HEK293 (cell line): ENCODE measurements around the gene MAPT.
A peak's percentile ranks its signal among the peaks of the same experiment; 100 is the strongest.

Source experiments
- CTCF ChIA-PET: fragments of 350-600 bp; formaldehyde crosslinking; extraction: SDS; loops from one replicate; lab custom pipeline; 2021; ENCODE audit warnings: antibody characterized with exemption; lab: Yijun Ruan, JAX
- POLR2A ChIA-PET: fragments of 300-600 bp; formaldehyde crosslinking; extraction: SDS; loops from one replicate; lab custom pipeline; 2020; ENCODE audit warnings: antibody characterized with exemption, inconsistent platforms; lab: Yijun Ruan, JAX
- H3K27ac ChIP-seq: fragments of 200-500 bp; sonication (Bioruptor generic); 2 replicates; pipeline ENCODE4 v1.5.1; 2014; ENCODE audit warnings: low read depth, low read length, control low read depth, inconsistent platforms; ENCODE audit errors: extremely low read depth
- H3K36me3 ChIP-seq, 2 experiments: fragments of 200-500 bp in 1 of 2; sonication (Bioruptor generic) in 1 of 2; 1 replicate in 1 of 2; 2 replicates in 1 of 2; pipeline ENCODE4 v1.5.1; 2014 to 2017; ENCODE audit warnings: inconsistent platforms in 2 of 2, low read length in 2 of 2; ENCODE audit not compliant: control insufficient read depth in 2 of 2, insufficient read depth in 1 of 2
- H3K4me1 ChIP-seq: fragments of 200-500 bp; sonication (Bioruptor generic); 2 replicates; pipeline ENCODE4 v1.5.1; 2014; ENCODE audit warnings: mild to moderate bottlenecking, low read length, inconsistent platforms; ENCODE audit not compliant: control insufficient read depth, insufficient read depth
- H3K4me3 ChIP-seq: 2 replicates; pipeline ENCODE4 v1.5.1; 2011; ENCODE audit warnings: low read depth, mild to moderate bottlenecking, control low read depth, low read length, moderate library complexity
- H3K9me3 ChIP-seq: fragments of 200-500 bp; sonication (Bioruptor generic); 2 replicates; pipeline ENCODE4 v1.5.1; 2014; ENCODE audit warnings: low read depth, low read length, inconsistent platforms; ENCODE audit not compliant: control insufficient read depth, insufficient read depth
- GLIS1 ChIP-seq: fragments of 450-650 bp; formaldehyde crosslinking; IDR thresholded peaks from 2 replicates; pipeline ENCODE4 v1.5.1; 2016; ENCODE audit warnings: missing biosample characterization, missing genetic modification characterization
- GLIS2 ChIP-seq: fragments of 450-650 bp; formaldehyde crosslinking; IDR thresholded peaks from 2 replicates; pipeline ENCODE4 v1.5.1; 2016; ENCODE audit warnings: missing biosample characterization, missing genetic modification characterization
- HIC1 ChIP-seq: fragments of 450-650 bp; formaldehyde crosslinking; IDR thresholded peaks from 2 replicates; pipeline ENCODE4 v1.5.1; 2016; ENCODE audit warnings: missing biosample characterization, missing genetic modification characterization
- IKZF3 ChIP-seq: fragments of 450-650 bp; IDR thresholded peaks from 2 replicates; pipeline ENCODE4 v1.5.0; 2018; ENCODE audit warnings: missing biosample characterization, mild to moderate bottlenecking, missing genetic modification characterization, moderate library complexity
- KLF10 ChIP-seq: fragments of 450-650 bp; IDR thresholded peaks from 2 replicates; pipeline ENCODE4 v1.5.1; 2018; ENCODE audit warnings: missing biosample characterization, mild to moderate bottlenecking, missing genetic modification characterization
- OSR2 ChIP-seq: fragments of 450-650 bp; formaldehyde crosslinking; IDR thresholded peaks from 2 replicates; pipeline ENCODE4 v1.5.1; 2016; ENCODE audit warnings: missing biosample characterization, missing genetic modification characterization
- OVOL3 ChIP-seq: fragments of 450-650 bp; formaldehyde crosslinking; IDR thresholded peaks from 2 replicates; pipeline ENCODE4 v1.5.1; 2016; ENCODE audit warnings: missing biosample characterization, missing genetic modification characterization
- PRDM1 ChIP-seq: fragments of 450-650 bp; formaldehyde crosslinking; IDR thresholded peaks from 2 replicates; pipeline ENCODE4; 2016; ENCODE audit warnings: missing biosample characterization, missing genetic modification characterization
- SCRT1 ChIP-seq: fragments of 450-650 bp; formaldehyde crosslinking; IDR thresholded peaks from 2 replicates; pipeline ENCODE4 v1.5.1; 2016; ENCODE audit warnings: missing biosample characterization, missing genetic modification characterization, borderline replicate concordance
- ZBTB17 ChIP-seq: fragments of 450-650 bp; formaldehyde crosslinking; IDR thresholded peaks from 2 replicates; pipeline ENCODE4 v1.5.1; 2016; ENCODE audit warnings: missing biosample characterization, missing genetic modification characterization
- ZBTB44 ChIP-seq: fragments of 450-650 bp; IDR thresholded peaks from 2 replicates; pipeline ENCODE4 v1.5.1; 2018; ENCODE audit warnings: missing biosample characterization, mild to moderate bottlenecking, missing genetic modification characterization
- ZFP69B ChIP-seq: fragments of 450-650 bp; formaldehyde crosslinking; IDR thresholded peaks from 2 replicates; pipeline ENCODE4 v1.5.1; 2016; ENCODE audit warnings: missing biosample characterization, missing genetic modification characterization
- ZIC2 ChIP-seq: fragments of 450-650 bp; formaldehyde crosslinking; IDR thresholded peaks from 2 replicates; pipeline ENCODE4 v1.5.1; 2016; ENCODE audit warnings: missing biosample characterization, missing genetic modification characterization
- ZNF157 ChIP-seq: fragments of 450-650 bp; formaldehyde crosslinking; IDR thresholded peaks from 2 replicates; pipeline ENCODE4 v1.5.1; 2016; ENCODE audit warnings: missing biosample characterization, missing genetic modification characterization
- ZNF175 ChIP-seq: fragments of 450-650 bp; formaldehyde crosslinking; IDR thresholded peaks from 2 replicates; pipeline ENCODE4 v1.5.1; 2016; ENCODE audit warnings: missing biosample characterization, missing genetic modification characterization
- ZNF202 ChIP-seq: fragments of 450-650 bp; formaldehyde crosslinking; IDR thresholded peaks from 2 replicates; pipeline ENCODE4 v1.5.1; 2016; ENCODE audit warnings: missing biosample characterization, missing genetic modification characterization, borderline replicate concordance
- ZNF24 ChIP-seq: fragments of 450-650 bp; formaldehyde crosslinking; IDR thresholded peaks from 2 replicates; pipeline ENCODE4 v1.5.1; 2016; ENCODE audit warnings: missing biosample characterization, missing genetic modification characterization
- ZNF324 ChIP-seq: fragments of 450-650 bp; formaldehyde crosslinking; IDR thresholded peaks from 2 replicates; pipeline ENCODE4 v1.5.1; 2016; ENCODE audit warnings: missing biosample characterization, missing genetic modification characterization
- ZNF335 ChIP-seq: fragments of 450-650 bp; formaldehyde crosslinking; conservative IDR thresholded peaks from 2 replicates; pipeline ENCODE4 v1.5.1; 2016; ENCODE audit warnings: missing biosample characterization, missing genetic modification characterization
- ZNF354C ChIP-seq: fragments of 450-650 bp; formaldehyde crosslinking; IDR thresholded peaks from 2 replicates; pipeline ENCODE4 v1.5.1; 2016; ENCODE audit warnings: missing biosample characterization, missing genetic modification characterization, low read depth, borderline replicate concordance
- ZNF404 ChIP-seq: fragments of 450-650 bp; formaldehyde crosslinking; IDR thresholded peaks from 2 replicates; pipeline ENCODE4 v1.5.1; 2017; ENCODE audit warnings: missing biosample characterization, missing genetic modification characterization
- ZNF423 ChIP-seq: fragments of 450-650 bp; formaldehyde crosslinking; IDR thresholded peaks from 2 replicates; pipeline ENCODE4 v1.5.1; 2016; ENCODE audit warnings: missing biosample characterization, missing genetic modification characterization
- ZNF433 ChIP-seq: fragments of 450-650 bp; formaldehyde crosslinking; IDR thresholded peaks from 2 replicates; pipeline ENCODE4 v1.5.1; 2016; ENCODE audit warnings: missing biosample characterization, missing genetic modification characterization, low read depth
- ZNF544 ChIP-seq: fragments of 450-650 bp; formaldehyde crosslinking; IDR thresholded peaks from 2 replicates; pipeline ENCODE4 v1.5.0; 2017; ENCODE audit warnings: missing biosample characterization, missing genetic modification characterization
- ZNF555 ChIP-seq: fragments of 450-650 bp; formaldehyde crosslinking; conservative IDR thresholded peaks from 2 replicates; pipeline ENCODE4 v1.5.1; 2017; ENCODE audit warnings: missing biosample characterization, mild to moderate bottlenecking, missing genetic modification characterization, inconsistent platforms
- ZNF561 ChIP-seq: fragments of 450-650 bp; IDR thresholded peaks from 2 replicates; pipeline ENCODE4 v1.5.1; 2018; ENCODE audit warnings: missing biosample characterization, missing genetic modification characterization, borderline replicate concordance
- ZNF596 ChIP-seq: fragments of 450-650 bp; IDR thresholded peaks from 2 replicates; pipeline ENCODE4 v1.5.0; 2018; ENCODE audit warnings: missing biosample characterization, mild to moderate bottlenecking, missing genetic modification characterization, moderate library complexity
- ZNF654 ChIP-seq: fragments of 450-650 bp; formaldehyde crosslinking; IDR thresholded peaks from 2 replicates; pipeline ENCODE4 v1.5.1; 2016; ENCODE audit warnings: low read depth, missing biosample characterization, missing genetic modification characterization
- ZNF670 ChIP-seq: fragments of 450-650 bp; formaldehyde crosslinking; IDR thresholded peaks from 2 replicates; pipeline ENCODE4 v1.5.1; 2016; ENCODE audit warnings: missing biosample characterization, missing genetic modification characterization, low read depth
- ZNF692 ChIP-seq: fragments of 450-650 bp; formaldehyde crosslinking; IDR thresholded peaks from 2 replicates; pipeline ENCODE4 v1.5.1; 2016; ENCODE audit warnings: missing biosample characterization, missing genetic modification characterization
- ZSCAN18 ChIP-seq: fragments of 450-650 bp; formaldehyde crosslinking; IDR thresholded peaks from 2 replicates; pipeline ENCODE4 v1.5.1; 2016; ENCODE audit warnings: missing biosample characterization, missing genetic modification characterization
- ZSCAN30 ChIP-seq: fragments of 450-650 bp; IDR thresholded peaks from 2 replicates; pipeline ENCODE4 v1.5.1; 2018; ENCODE audit warnings: missing biosample characterization, mild to moderate bottlenecking, missing genetic modification characterization, moderate library complexity

MAPT gene

GRCh38 chr17:45894022-45894784 is at the start of gene MAPT:
MAPT (plus strand) TSS chr17:45894554; CDS start chr17:45962338, 67,784 bp downstream.
- H3K4me1 ChIP-seq, result peaks cover 11% of the 10 kb centered on the region; the same call in 1 of the 2 replicates
- no peaks in the 10 kb centered on the region for H3K36me3 ChIP-seq
- ChIA-PET CTCF (interaction anchor here (0.6 to 2.0 kb wide), 25 partner anchors 10 to 1048 kb away, joined by 3 to 9 read pairs (median 4); no protein-coding TSS in a partner anchor), POLR2A (interaction anchor here (0.5 kb wide), 1 partner anchor 44 kb away, joined by 5 read pairs; no protein-coding TSS in a partner anchor)
- H3K9me3 ChIP-seq, result no peaks in the 10 kb centered on the region
- H3K4me3 ChIP-seq, result peak within 1 kb of the TSS; percentile 74
- H3K27ac ChIP-seq, result peak within 1 kb of the TSS; percentile 58; the same call in 1 of the 2 replicates
- TF ChIP-seq ZNF175 (no peak), ZNF335 (tag by site-specific recombination) (peak; percentile 92), ZBTB44 (peak; percentile 68; the same call in 1 of the 2 replicates), SCRT1 (tag by site-specific recombination) (no peak), ZNF544 (tag by site-specific recombination) (no peak), ZNF596 (tag by site-specific recombination) (no peak), ZNF157 (tag by site-specific recombination) (no peak), ZNF555 (no peak), ZNF354C (no peak), IKZF3 (tag by site-specific recombination) (peak; percentile 71), KLF10 (peak; percentile 79), ZNF692 (tag by site-specific recombination) (peak; percentile 69), OVOL3 (tag by site-specific recombination) (no peak), ZBTB17 (tag by site-specific recombination) (no peak; the same call in 1 of the 2 replicates), ZSCAN18 (tag by site-specific recombination) (0 out of 2 replicates have a peak, but pooled peaks have one; percentile 31), HIC1 (tag by site-specific recombination) (peak; percentile 98), ZNF433 (tag by site-specific recombination) (no peak), GLIS1 (tag by site-specific recombination) (peak; percentile 57; the same call in 1 of the 2 replicates), OSR2 (0 out of 2 replicates have a peak, but pooled peaks have one; percentile 43), ZNF423 (no peak), ZSCAN30 (tag by site-specific recombination) (peak; percentile 83), ZNF24 (tag by site-specific recombination) (0 out of 2 replicates have a peak, but pooled peaks have one; percentile 29), ZFP69B (tag by site-specific recombination) (peak; percentile 72), GLIS2 (tag by site-specific recombination) (peak; percentile 89), PRDM1 (tag by site-specific recombination) (no peak), ZNF202 (tag by site-specific recombination) (peak; percentile 84; the same call in 1 of the 2 replicates), ZNF561 (tag by site-specific recombination) (peak; percentile 93), ZNF654 (tag by site-specific recombination) (no peak), ZNF324 (tag by site-specific recombination) (0 out of 2 replicates have a peak, but pooled peaks have one; percentile 30), ZNF404 (tag by site-specific recombination) (no peak), ZNF670 (tag by site-specific recombination) (no peak), ZIC2 (tag by site-specific recombination) (0 out of 2 replicates have a peak, but pooled peaks have one; percentile 44)
